ENCODE results near the gene TLE4.
"Not testable (repeated sequence)": the region's sequence is repeated elsewhere in the genome, so short reads cannot be mapped to it uniquely, and the experiment has no call there.

Gene TLE4

GRCh38 chr9:79603222-79603920 lies 31.6 kb downstream of the TLE4 start:
- Histone ChIP-seq H3K4me1 (ENCODE audit: control insufficient read depth in 2 of 2, insufficient read depth in 1 of 2, low read depth in 1 of 2, low read length in 2 of 2) (no peaks in the 10 kb centered on the region), H3K23ac (ENCODE audit: low read depth, low read length, poor library complexity) (no peak overlapping the region), H2BK5ac (ENCODE audit: low read length) (no peak overlapping the region), H3K18ac (ENCODE audit: low read length) (no peak overlapping the region), H2BK120ac (ENCODE audit: low read depth, low read length) (no peak overlapping the region), H3K4ac (ENCODE audit: low read length) (no peak overlapping the region), H4K8ac (ENCODE audit: low read depth, low read length) (no peak overlapping the region), H3K4me3 (ENCODE audit: low read length in 2 of 2) (no peak overlapping the region), H3K27me3 (ENCODE audit: control insufficient read depth in 3 of 3, insufficient read depth in 3 of 3, low read depth in 1 of 3, low read length in 3 of 3) (no peaks in the 10 kb centered on the region), H3K4me2 (ENCODE audit: insufficient read depth, low read length, poor library complexity, severe bottlenecking) (no peak overlapping the region), H2BK15ac (ENCODE audit: low read length) (no peak overlapping the region), H3K14ac (ENCODE audit: low read length) (no peak overlapping the region), H2BK12ac (ENCODE audit: low read length) (no peak overlapping the region), H4K91ac (ENCODE audit: low read depth, low read length, poor library complexity) (no peak overlapping the region), H2AFZ (ENCODE audit: low read length) (no peak overlapping the region), H3K9me3 (replicated peaks in 1 of 2; ENCODE audit: control insufficient read depth in 2 of 2, insufficient read depth in 1 of 2, low read depth in 1 of 2, low read length in 2 of 2) (peaks cover 16 to 45% of the 10 kb centered on the region in 2 donors), H3K27ac (replicated peaks; ENCODE audit: low read length) (no peak overlapping the region), H3K79me1 (ENCODE audit: low read depth, low read length) (peaks cover 2% of the 10 kb centered on the region), H2AK5ac (ENCODE audit: low read depth, low read length) (no peak overlapping the region), H3K36me3 (replicated peaks in 1 of 2; ENCODE audit: control insufficient read depth in 2 of 2, insufficient read depth in 2 of 2, low read length in 2 of 2) (peaks cover 31 to 80% of the 10 kb centered on the region in 2 donors), H3K9ac (ENCODE audit: low read depth, low read length, poor library complexity) (no peak overlapping the region)
- DNase-seq (ENCODE audit: low spot score) = no peak
- WGBS, 2 donors (ENCODE audit: extremely low coverage in 2 of 2, insufficient read length in 2 of 2, insufficient replicate concordance in 1 of 2) = no CpG with 5 or more reads among the region's 3 CpGs

GRCh38 chr9:79604149-79604548 lies 32.4 kb downstream of the TLE4 start:
- Histone ChIP-seq H3K27ac (replicated peaks; ENCODE audit: low read length) (no peak overlapping the region), H2BK120ac (ENCODE audit: low read depth, low read length) (no peak overlapping the region), H3K4me1 (ENCODE audit: control insufficient read depth in 2 of 2, insufficient read depth in 1 of 2, low read depth in 1 of 2, low read length in 2 of 2) (peaks cover 2 to 3% of the 10 kb centered on the region in 2 donors), H3K9ac (ENCODE audit: low read depth, low read length, poor library complexity) (no peak overlapping the region), H3K79me1 (ENCODE audit: low read depth, low read length) (peaks cover 2% of the 10 kb centered on the region), H2BK15ac (ENCODE audit: low read length) (no peak overlapping the region), H2AFZ (ENCODE audit: low read length) (no peak overlapping the region), H3K23ac (ENCODE audit: low read depth, low read length, poor library complexity) (no peak overlapping the region), H2BK5ac (ENCODE audit: low read length) (no peak overlapping the region), H2AK5ac (ENCODE audit: low read depth, low read length) (no peak overlapping the region), H3K4me2 (ENCODE audit: insufficient read depth, low read length, poor library complexity, severe bottlenecking) (no peak overlapping the region), H3K4me3 (ENCODE audit: low read length in 2 of 2) (no peak overlapping the region), H3K4ac (ENCODE audit: low read length) (no peak overlapping the region), H4K8ac (ENCODE audit: low read depth, low read length) (no peak overlapping the region), H4K91ac (ENCODE audit: low read depth, low read length, poor library complexity) (no peak overlapping the region), H3K9me3 (replicated peaks in 1 of 2; ENCODE audit: control insufficient read depth in 2 of 2, insufficient read depth in 1 of 2, low read depth in 1 of 2, low read length in 2 of 2) (peaks cover 16 to 45% of the 10 kb centered on the region in 2 donors), H3K18ac (ENCODE audit: low read length) (no peak overlapping the region), H3K14ac (ENCODE audit: low read length) (no peak overlapping the region), H3K36me3 (replicated peaks in 1 of 2; ENCODE audit: control insufficient read depth in 2 of 2, insufficient read depth in 2 of 2, low read length in 2 of 2) (peaks cover 31 to 72% of the 10 kb centered on the region in 2 donors), H2BK12ac (ENCODE audit: low read length) (no peak overlapping the region), H3K27me3 (ENCODE audit: control insufficient read depth in 3 of 3, insufficient read depth in 3 of 3, low read depth in 1 of 3, low read length in 3 of 3) (no peaks in the 10 kb centered on the region)
- no peak for DNase-seq (ENCODE audit: low spot score)

GRCh38 chr9:79604921-79605562 lies 33.3 kb downstream of the TLE4 start:
- Histone ChIP-seq H3K36me3 (replicated peaks in 1 of 2; ENCODE audit: control insufficient read depth in 2 of 2, insufficient read depth in 2 of 2, low read length in 2 of 2) (peaks cover 31 to 63% of the 10 kb centered on the region in 2 donors), H3K9me3 (replicated peaks in 1 of 2; ENCODE audit: control insufficient read depth in 2 of 2, insufficient read depth in 1 of 2, low read depth in 1 of 2, low read length in 2 of 2) (peaks cover 16 to 45% of the 10 kb centered on the region in 2 donors), H3K4me3 (ENCODE audit: low read length in 2 of 2) (no peak overlapping the region), H3K14ac (ENCODE audit: low read length) (no peak overlapping the region), H2BK120ac (ENCODE audit: low read depth, low read length) (no peak overlapping the region), H2AFZ (ENCODE audit: low read length) (no peak overlapping the region), H3K4me2 (ENCODE audit: insufficient read depth, low read length, poor library complexity, severe bottlenecking) (no peak overlapping the region), H2AK5ac (ENCODE audit: low read depth, low read length) (no peak overlapping the region), H3K4ac (ENCODE audit: low read length) (no peak overlapping the region), H3K79me1 (ENCODE audit: low read depth, low read length) (peaks cover 2% of the 10 kb centered on the region), H3K27ac (replicated peaks; ENCODE audit: low read length) (no peak overlapping the region), H3K27me3 (ENCODE audit: control insufficient read depth in 3 of 3, insufficient read depth in 3 of 3, low read depth in 1 of 3, low read length in 3 of 3) (no peaks in the 10 kb centered on the region), H2BK5ac (ENCODE audit: low read length) (no peak overlapping the region), H3K23ac (ENCODE audit: low read depth, low read length, poor library complexity) (no peak overlapping the region), H3K18ac (ENCODE audit: low read length) (no peak overlapping the region), H4K91ac (ENCODE audit: low read depth, low read length, poor library complexity) (no peak overlapping the region), H2BK12ac (ENCODE audit: low read length) (no peak overlapping the region), H4K8ac (ENCODE audit: low read depth, low read length) (no peak overlapping the region), H3K4me1 (ENCODE audit: control insufficient read depth in 2 of 2, insufficient read depth in 1 of 2, low read depth in 1 of 2, low read length in 2 of 2) (peaks cover 6 to 12% of the 10 kb centered on the region in 2 donors), H3K9ac (ENCODE audit: low read depth, low read length, poor library complexity) (no peak overlapping the region), H2BK15ac (ENCODE audit: low read length) (no peak overlapping the region)
- DNase-seq (ENCODE audit: low spot score) = no peak
- WGBS, 2 donors (ENCODE audit: extremely low coverage in 2 of 2, insufficient read length in 2 of 2, insufficient replicate concordance in 1 of 2) = no CpG with 5 or more reads among the region's 5 CpGs

DNA sequence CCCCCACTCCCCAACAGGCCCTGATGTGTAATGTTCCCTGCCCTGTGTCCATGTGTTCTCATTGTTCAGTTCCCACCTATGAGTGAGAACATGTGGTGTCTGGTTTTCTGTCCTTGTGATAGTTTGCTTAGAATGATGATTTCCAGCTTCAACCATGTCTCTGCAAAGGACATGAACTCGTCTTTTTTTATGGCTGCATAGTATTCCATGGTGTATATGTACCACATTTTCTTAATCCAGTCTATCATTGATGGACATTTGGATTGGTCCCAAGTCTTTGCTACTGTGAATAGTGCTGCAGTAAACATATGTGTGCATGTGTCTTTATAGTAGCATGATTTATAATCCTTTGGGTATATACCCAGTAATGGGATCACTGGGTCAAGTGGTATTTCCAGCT lies 34.8 kb downstream of the TLE4 start:
- not testable (repeated sequence) for H4K8ac ChIP-seq (ENCODE audit: low read depth, low read length); H3K27me3 ChIP-seq (ENCODE audit: control insufficient read depth in 3 of 3, insufficient read depth in 3 of 3, low read depth in 1 of 3, low read length in 3 of 3); H3K23ac ChIP-seq (ENCODE audit: low read depth, low read length, poor library complexity); H3K4me2 ChIP-seq (ENCODE audit: insufficient read depth, low read length, poor library complexity, severe bottlenecking); H2AFZ ChIP-seq (ENCODE audit: low read length); DNase-seq (ENCODE audit: low spot score); H3K4me3 ChIP-seq (ENCODE audit: low read length in 2 of 2); H3K18ac ChIP-seq (ENCODE audit: low read length); H3K4ac ChIP-seq (ENCODE audit: low read length); H3K14ac ChIP-seq (ENCODE audit: low read length); H3K79me1 ChIP-seq (ENCODE audit: low read depth, low read length); H2BK15ac ChIP-seq (ENCODE audit: low read length); H3K27ac ChIP-seq (replicated peaks; ENCODE audit: low read length); H2AK5ac ChIP-seq (ENCODE audit: low read depth, low read length); H2BK120ac ChIP-seq (ENCODE audit: low read depth, low read length); H4K91ac ChIP-seq (ENCODE audit: low read depth, low read length, poor library complexity); H2BK12ac ChIP-seq (ENCODE audit: low read length); H2BK5ac ChIP-seq (ENCODE audit: low read length); H3K9ac ChIP-seq (ENCODE audit: low read depth, low read length, poor library complexity)
- H3K4me1 ChIP-seq (ENCODE audit: control insufficient read depth in 2 of 2, insufficient read depth in 1 of 2, low read depth in 1 of 2, low read length in 2 of 2) = peaks cover 6 to 24% of the 10 kb centered on the region in 2 donors
- peaks cover 21 to 48% of the 10 kb centered on the region in 2 donors for H3K36me3 ChIP-seq (replicated peaks in 1 of 2; ENCODE audit: control insufficient read depth in 2 of 2, insufficient read depth in 2 of 2, low read length in 2 of 2)
- no CpG with 5 or more reads among the region's 1 CpG for WGBS, 2 donors (ENCODE audit: extremely low coverage in 2 of 2, insufficient read length in 2 of 2, insufficient replicate concordance in 1 of 2)
- H3K9me3 ChIP-seq (replicated peaks in 1 of 2; ENCODE audit: control insufficient read depth in 2 of 2, insufficient read depth in 1 of 2, low read depth in 1 of 2, low read length in 2 of 2) = peaks cover 8 to 31% of the 10 kb centered on the region in 2 donors
